HepG2 (cell line): Measurements from ENCODE around the gene SATB1. TPM values are rescaled to one million over a fixed set of nuclear protein-coding genes. Genes with fewer than 3 reads are reported as not detected.
A peak's percentile ranks its signal among the peaks of the same experiment; 100 is the strongest.

ENCODE experiments used
- ATM ChIP-seq: fragments of 450-650 bp; IDR thresholded peaks from 2 replicates; pipeline ENCODE4 v1.7.1; 2017; ENCODE audit warnings: mild to moderate bottlenecking, borderline replicate concordance
- BCLAF1 ChIP-seq: fragments of 450-650 bp; IDR thresholded peaks from 2 replicates; pipeline ENCODE4 v1.6.1; 2017; ENCODE audit warnings: mild to moderate bottlenecking
- TFDP1 ChIP-seq: IDR thresholded peaks from 2 replicates; pipeline ENCODE4 v1.6.1; 2016; ENCODE audit warnings: missing compliant biosample characterization, missing genetic modification reagents, borderline replicate concordance
- TRAFD1 ChIP-seq: sonication (generic); formaldehyde crosslinking; IDR thresholded peaks from 2 replicates; pipeline ENCODE4 v1.5.1; 2020; ENCODE audit warnings: missing genetic modification reagents, mild to moderate bottlenecking, borderline replicate concordance
- UBTF ChIP-seq: sonication (generic); formaldehyde crosslinking; IDR thresholded peaks from 2 replicates; pipeline ENCODE4 v1.4.0; 2020; ENCODE audit warnings: mild to moderate bottlenecking, missing genetic modification reagents
- ZGPAT ChIP-seq: IDR thresholded peaks from 2 replicates; pipeline ENCODE4 v1.6.1; 2016; ENCODE audit warnings: mild to moderate bottlenecking
- ZNF234 ChIP-seq: sonication (generic); formaldehyde crosslinking; conservative IDR thresholded peaks from 2 replicates; pipeline ENCODE4 v1.5.1; 2020; ENCODE audit warnings: mild to moderate bottlenecking, missing genetic modification reagents
- ZNF44 ChIP-seq: sonication (generic); formaldehyde crosslinking; IDR thresholded peaks from 2 replicates; pipeline ENCODE4 v1.5.1; 2020; ENCODE audit warnings: mild to moderate bottlenecking, missing genetic modification reagents
- ZNF646 ChIP-seq: sonication (generic); formaldehyde crosslinking; IDR thresholded peaks from 2 replicates; pipeline ENCODE4 v1.9.0; 2021; ENCODE audit warnings: mild to moderate bottlenecking, missing genetic modification reagents
- ZNF75D ChIP-seq: sonication (generic); formaldehyde crosslinking; IDR thresholded peaks from 2 replicates; pipeline ENCODE4 v1.8.1; 2023; ENCODE audit warnings: missing genetic modification reagents, mild to moderate bottlenecking, borderline replicate concordance
- polyA plus RNA-seq, 8 experiments: library from polyadenylated mRNA; depleted of rRNA in 3 of 8; stranded (reverse) in 7 of 8; unstranded in 1 of 8; fragments of >200 nt; fragmentation: Illumina TruSeq in 4 of 8; extraction: Trizol in 4 of 8; gene quantifications; 2 replicates each; pipeline versions ENCODE4 v1.2.1 to v1.2.3, GENCODE V29; 2011 to 2016; ENCODE audit warnings: low read depth in 4 of 8, missing spikeins in 1 of 8, mixed read lengths in 1 of 8; ENCODE audit not compliant: insufficient read depth in 1 of 8
- total RNA-seq, 5 experiments: library from RNA; depleted of rRNA; stranded (reverse); fragments of >200 nt; fragmentation: Illumina TruSeq; extraction: Trizol; gene quantifications; 2 replicates each; pipeline ENCODE4 v1.2.3, GENCODE V29; 2016; ENCODE audit warnings: low read depth in 1 of 5

The SATB1 gene
- total and polyA plus RNA-seq, 2 of the 13 experiments (the other 11 are each of a cell fraction or from before 2014, with no cell fraction given) = 0.03 TPM; not detected in 1

- TF ChIP-seq TRAFD1 (CRISPR knock-in tag) (no peak), BCLAF1 (no peak), ZGPAT (no peak), ATM (no peak), ZNF44 (CRISPR knock-in tag) (no peak), ZNF75D (CRISPR knock-in tag) (no peak), UBTF (CRISPR knock-in tag) (0 out of 2 replicates have a peak, but pooled peaks have one; percentile 24), ZNF234 (no peak), TFDP1 (CRISPR knock-in tag) (no peak), ZNF646 (CRISPR knock-in tag) (peak; percentile 66)
These were observed at the start of gene SATB1 (continued) for GRCh38 chr3:18424729-18425640.
